Suprapubic skin (tissue), 4 donors: ENCODE measurements around the gene ASNSD1.

Experiments used
- CTCF ChIP-seq, 2 donors: fragments of 200-600 bp in 1 of 2; fragments of 450-650 bp in 1 of 2; sonication (generic) in 1 of 2; IDR thresholded peaks; one replicate each; pipeline ENCODE4 v1.5.1; 2016 to 2019; ENCODE audit warnings: antibody characterized with exemption in 2 of 2, mild to moderate bottlenecking in 1 of 2, moderate library complexity in 1 of 2
- POLR2A ChIP-seq, 2 donors: fragments of 450-650 bp; IDR thresholded peaks; one replicate each; pipeline ENCODE4 v1.6.1; 2017; ENCODE audit warnings: antibody characterized with exemption in 2 of 2, mild to moderate bottlenecking in 2 of 2, moderate library complexity in 2 of 2
- POLR2AphosphoS5 ChIP-seq, 3 donors: sonication (generic); formaldehyde crosslinking; IDR thresholded peaks; one replicate each; pipeline ENCODE4 v1.6.1; 2017; ENCODE audit warnings: antibody characterized with exemption in 3 of 3

DNA sequence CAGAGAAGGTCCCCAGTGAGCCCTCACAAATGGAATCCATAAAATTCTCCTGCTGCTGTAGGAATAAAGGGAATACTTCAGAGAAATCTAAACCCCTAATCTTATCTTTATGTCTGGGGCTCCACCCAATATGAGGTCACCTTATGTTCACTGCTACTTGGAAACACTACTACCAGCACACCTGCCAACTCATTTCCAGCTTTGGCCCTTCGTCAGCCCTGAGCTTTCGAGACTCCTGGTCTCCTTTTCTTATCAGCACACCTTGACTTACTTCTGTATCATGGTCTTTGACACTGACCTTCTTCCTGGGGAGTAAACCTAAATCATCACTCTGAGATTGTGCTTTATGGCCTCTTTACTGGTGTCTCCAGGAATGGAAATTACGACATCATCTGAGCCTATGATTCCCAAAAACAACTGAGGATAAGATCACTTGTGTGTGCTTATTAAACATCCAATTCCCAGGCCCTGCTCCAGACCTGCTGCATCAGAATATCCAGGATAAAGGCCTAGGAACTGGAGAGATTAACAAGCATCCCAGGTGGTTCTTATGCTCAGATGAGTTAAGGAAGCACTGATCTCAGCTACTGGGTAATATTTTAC, 22.2 kb upstream of the ASNSD1 start:
- TF ChIP-seq POLR2AphosphoS5 (IDR thresholded peaks at IDR 0.05) (no peak), CTCF (IDR thresholded peaks at IDR 0.05) (no peak), POLR2A (IDR thresholded peaks at IDR 0.05) (no peak)
